Stimulated activated CD4-positive, alpha-beta T cell treated with anti-CD3 and anti-CD28 coated beads, Interleukin-4, amount 100 ng/mL, for 4 hours (primary cell): ENCODE measurements around the gene FOXP1.
"Not testable (repeated sequence)": the region's sequence is repeated elsewhere in the genome, so short reads cannot be mapped to it uniquely, and the experiment has no call there.

Source experiments
- DNase-seq, 2 experiments: peaks; one replicate each; pipeline ENCODE4 v3.0.0-alpha.2; 2020

The FOXP1 gene

DNA sequence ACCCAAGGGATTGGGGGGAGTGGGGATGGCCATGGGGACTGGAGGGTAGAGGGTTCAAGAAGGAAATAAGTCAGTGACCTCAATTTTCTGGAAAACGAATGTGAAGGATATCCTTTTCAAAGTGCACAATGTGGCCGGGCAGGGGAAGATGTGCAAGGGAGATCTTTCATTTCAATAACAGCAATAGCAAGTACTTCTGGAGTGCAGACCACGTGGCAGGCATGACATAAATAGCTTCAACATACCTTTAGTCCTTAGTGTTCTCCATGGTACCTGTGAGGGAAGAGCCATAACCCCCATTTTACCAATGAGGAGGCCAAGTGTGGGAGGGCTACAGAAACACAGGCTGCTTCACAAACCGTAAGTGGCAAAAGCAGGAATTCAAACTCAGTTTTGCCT is 138.7 kb downstream of the FOXP1 start:
- DNase-seq, result no peak

DNA sequence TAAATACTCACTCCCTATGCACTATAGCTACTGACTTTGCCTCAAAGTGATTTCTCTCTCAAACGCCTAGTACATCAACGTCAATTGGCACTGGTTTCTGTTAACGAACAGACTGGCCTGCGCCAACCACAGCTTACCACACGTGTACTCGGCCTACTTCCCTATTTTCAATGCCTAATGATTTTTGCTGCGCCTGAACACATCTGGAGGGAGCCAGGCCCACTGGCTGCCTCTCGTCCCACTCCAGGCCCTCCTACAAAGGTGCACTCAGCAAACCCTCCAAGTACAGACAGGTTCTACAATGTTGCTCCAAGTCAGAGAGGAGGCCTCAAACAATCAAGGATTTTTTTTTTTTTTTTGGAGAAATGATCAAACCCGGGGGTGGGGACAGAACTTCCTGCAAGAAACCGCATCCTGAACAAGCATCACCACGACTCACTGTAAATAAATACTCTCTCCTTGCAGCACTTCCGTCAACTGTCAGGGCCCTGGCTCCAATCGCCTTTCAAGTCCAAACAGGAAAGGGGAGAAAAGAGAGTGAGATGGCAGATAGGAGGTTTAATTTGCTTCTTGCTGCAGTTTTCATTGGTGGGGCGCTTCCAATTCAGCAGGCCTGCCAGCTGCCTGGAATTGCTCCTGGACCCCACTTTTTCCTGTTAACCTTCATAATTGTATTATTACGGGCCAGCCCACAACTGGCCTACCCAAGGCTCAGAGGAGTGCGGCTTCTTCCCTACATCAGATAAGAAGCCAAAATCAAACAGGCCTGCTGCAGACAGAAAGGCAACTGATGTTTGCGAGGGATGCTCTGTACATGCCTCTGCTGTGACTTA is 139.3 kb downstream of the FOXP1 start:
- peak in 1 of 2 experiments; percentile 60 for DNase-seq

- DNase-seq, result no peak
These were observed 140.2 kb downstream of the FOXP1 start for GRCh38 chr3:71443332-71443731.

GRCh38 chr3:71442652-71443042 is 140.9 kb downstream of the FOXP1 start:
- no peak for DNase-seq

GRCh38 chr3:71441925-71442651 is 141.4 kb downstream of the FOXP1 start:
- DNase-seq, result no peak

DNA sequence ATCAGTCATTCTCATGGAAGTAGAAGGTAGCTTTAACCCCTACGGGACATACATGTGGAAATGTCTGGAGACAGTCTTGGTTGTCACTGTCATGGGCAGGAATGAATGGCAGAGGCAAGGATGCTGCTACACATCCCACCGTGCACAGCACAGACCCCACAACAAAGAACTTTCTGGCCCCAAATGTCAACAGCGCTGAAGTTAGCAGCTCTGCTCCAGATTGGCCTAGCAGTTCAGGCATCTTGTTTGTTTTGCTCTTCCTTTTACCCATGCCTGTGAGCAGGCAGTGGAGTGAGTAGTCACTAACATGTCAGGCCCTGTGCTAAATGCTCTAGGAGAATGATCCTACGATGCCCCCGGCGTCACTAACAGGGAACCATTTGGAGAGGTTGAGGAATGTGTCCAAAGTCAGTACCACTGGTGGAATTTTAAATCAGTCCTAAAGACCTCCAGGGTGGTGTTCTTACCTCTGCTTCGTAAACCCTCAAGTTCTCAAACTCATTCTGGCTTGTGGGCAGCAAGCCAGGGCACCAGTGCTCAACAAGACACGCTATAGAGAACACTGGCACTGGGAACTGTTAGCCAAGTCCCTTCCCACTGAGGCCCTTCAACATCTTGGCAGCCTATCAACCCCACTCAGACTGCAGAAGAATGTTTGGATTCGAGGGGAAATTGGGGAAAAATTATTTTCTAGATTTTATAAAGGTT is 142.2 kb downstream of the FOXP1 start:
- DNase-seq, result no peak

DNA sequence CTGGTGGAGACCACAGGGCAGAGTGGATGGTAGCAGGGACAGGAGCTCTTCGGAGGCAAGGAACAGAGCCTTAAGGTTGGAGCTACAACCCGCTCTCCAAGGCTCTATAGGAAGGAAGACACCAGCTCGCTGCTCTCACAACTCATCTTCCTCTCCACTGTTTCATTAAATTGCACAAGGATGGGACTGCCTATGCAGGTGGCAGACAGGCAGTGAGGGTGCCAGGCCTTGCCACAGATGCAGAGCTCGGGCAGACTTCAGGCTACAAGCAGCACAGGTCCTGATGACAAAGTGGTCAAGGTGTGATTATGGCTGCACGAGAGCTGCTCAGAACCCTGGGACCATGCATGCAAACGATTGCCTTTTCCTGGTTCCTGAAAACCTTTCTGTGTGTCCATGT is 144.6 kb downstream of the FOXP1 start:
- DNase-seq, result no peak

DNA sequence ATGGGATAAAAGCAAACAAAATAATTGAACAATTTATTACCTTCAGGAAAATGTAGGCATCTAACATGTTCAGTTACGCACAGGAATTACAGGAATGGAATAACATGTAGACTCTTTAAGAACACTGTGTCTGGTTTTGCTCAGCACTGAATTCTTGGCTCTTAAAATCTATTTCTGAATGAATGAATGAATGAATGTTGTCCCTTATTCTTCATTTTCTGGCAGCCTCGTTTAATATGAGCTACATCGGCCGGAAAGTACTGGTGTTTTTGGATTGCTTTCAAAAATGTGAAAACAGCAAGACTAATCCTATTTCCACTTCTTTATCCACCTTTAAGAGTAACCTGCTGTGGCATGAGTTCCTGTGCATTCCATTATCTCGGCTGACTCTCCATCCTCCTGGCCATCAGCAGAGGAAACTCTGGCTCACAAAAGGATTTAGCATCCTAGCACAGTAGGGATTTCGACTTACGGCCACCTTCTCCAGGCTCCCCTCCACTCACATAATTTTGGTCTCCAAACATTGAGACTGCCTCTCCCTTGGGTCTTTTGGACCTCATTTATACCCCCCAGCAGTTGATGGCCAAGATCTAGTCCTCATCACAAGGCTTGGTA is 145.3 kb downstream of the FOXP1 start:
- DNase-seq, result no peak

DNA sequence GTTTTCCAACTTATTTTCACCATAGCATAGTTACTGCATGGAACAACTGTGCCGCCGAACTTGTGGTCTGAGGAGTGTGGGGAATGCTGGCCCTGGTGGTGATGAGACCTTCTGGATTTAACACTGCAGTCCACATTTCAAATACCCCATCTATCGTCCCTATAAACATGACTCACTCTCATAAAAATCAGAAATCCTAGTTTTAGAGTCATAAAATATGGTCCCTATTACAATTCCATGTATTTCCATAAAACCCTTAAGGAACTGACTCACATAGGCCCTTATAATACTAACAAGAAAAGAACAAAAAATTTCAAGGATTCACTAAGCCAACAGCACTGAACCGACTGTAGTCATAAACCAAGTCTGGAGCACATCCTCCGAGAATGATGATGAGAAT is 147.2 kb downstream of the FOXP1 start:
- DNase-seq, result no peak

GRCh38 chr3:71435836-71436235 is 147.7 kb downstream of the FOXP1 start:
- DNase-seq, result not testable (repeated sequence)

GRCh38 chr3:71433631-71434030 is 149.9 kb downstream of the FOXP1 start:
- no peak for DNase-seq

GRCh38 chr3:71432044-71432975 is 151.2 kb downstream of the FOXP1 start:
- no peak for DNase-seq

- peak in 1 of 2 experiments; percentile 40 for DNase-seq
These were observed 152.5 kb downstream of the FOXP1 start for GRCh38 chr3:71430941-71431552.

GRCh38 chr3:71429597-71429988 is 153.9 kb downstream of the FOXP1 start:
- DNase-seq, result no peak

DNA sequence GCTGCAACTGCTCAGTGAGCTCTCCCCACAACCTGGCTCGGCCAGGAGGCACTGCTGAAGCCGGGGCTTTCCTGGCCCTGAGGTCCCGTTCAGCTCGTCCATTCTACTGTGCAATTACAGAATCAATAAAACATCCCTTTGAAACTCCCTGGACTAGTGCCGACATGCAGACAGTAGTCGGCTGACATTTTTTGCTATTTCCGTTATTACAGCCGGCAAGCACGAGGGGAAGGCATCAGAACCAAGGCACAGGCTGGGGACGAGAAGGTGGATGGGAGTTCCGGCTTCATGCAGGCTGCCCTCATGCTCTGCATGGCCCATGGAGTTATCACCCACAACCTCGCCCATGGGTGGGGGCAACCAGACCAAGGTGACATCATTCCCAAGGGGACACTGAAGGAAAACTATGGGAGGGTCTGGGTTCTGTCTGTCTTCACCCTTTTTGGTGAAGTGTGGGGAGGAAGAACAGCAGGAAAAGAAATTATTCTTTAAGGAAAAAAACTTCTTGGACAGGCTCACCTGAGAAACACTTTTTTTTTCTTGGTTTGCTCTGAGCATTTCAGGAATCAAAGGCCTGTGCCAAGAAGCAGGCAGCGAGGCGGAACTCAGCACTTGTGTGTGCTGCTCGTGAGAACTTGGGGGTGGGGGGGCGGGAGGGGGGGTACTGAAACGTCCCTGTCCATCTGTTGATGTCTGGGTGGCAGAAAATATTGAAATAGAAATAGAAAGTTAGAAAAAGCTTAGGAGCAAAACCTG is 154.5 kb downstream of the FOXP1 start:
- no peak for DNase-seq

DNA sequence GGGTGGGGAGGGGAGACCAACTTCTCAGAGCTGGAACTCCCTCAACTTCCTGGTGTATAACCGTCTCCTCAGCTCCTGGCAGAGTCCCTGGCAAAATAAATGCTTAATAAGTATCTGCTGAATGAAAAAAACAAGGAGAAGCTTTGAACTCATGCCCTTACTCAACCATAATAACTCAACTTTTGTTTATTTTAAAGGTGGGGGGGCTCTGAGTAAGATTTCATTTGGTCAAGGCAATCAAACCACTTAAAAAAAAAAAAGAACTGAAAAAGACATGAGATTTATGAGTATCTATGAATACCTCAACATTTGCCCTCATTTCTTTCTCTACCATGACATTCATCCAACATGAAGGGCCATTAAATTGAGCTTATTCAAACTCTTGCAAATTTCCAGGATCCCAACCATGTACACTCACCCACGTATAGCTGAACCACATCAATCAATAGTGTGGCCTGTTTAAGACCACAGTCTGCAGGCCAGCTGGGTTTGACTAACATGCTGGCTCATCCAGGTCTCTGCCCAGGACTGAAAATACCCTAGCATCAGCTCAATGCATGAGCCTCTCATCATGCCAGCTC is 157.9 kb downstream of the FOXP1 start:
- DNase-seq, result no peak

- DNase-seq, result no peak
These were observed 160.2 kb downstream of the FOXP1 start for GRCh38 chr3:71423151-71423906.

GRCh38 chr3:71421820-71422566 is 161.5 kb downstream of the FOXP1 start:
- peak in 1 of 2 experiments; percentile 48 for DNase-seq

DNA sequence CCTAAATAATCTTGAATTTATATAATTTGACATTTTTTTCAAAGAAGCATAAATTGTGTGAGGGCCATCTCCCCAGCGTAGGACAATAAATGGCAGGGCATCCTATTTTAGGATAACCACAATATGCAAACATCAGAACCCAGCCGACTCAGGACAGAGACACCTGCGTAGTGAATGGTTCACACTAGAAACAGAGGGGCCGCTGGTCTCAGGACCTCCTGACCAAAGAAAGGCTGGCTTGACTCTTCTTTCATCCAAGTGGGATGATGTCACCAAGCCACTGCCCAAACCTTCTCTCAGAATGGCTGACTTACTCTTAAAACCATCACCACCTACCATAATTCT is 162.1 kb downstream of the FOXP1 start:
- DNase-seq, result no peak
